H9 (cell line): Measurements from ENCODE around the gene FAM110A. TPM values are rescaled to one million over a fixed set of nuclear protein-coding genes. Genes with fewer than 3 reads are reported as not detected.

Experiments used
- DNase-seq: peaks from one replicate; pipeline ENCODE4 v3.0.0-alpha.2; 2017
- H2AFZ ChIP-seq: one replicate; pipeline ENCODE4 v1.6.1; 2013; ENCODE audit warnings: mild to moderate bottlenecking, low read length, control low read depth, moderate library complexity
- H2AK5ac ChIP-seq: 2 replicates; pipeline ENCODE4 v1.6.1; 2013; ENCODE audit warnings: low read length, control low read depth, mixed read lengths; ENCODE audit not compliant: insufficient read length
- H2BK120ac ChIP-seq: one replicate; pipeline ENCODE4 v1.6.1; 2013; ENCODE audit warnings: low read depth, mild to moderate bottlenecking, low read length, control low read depth, inconsistent platforms; ENCODE audit not compliant: poor library complexity, severe bottlenecking
- H2BK12ac ChIP-seq: 2 replicates; pipeline ENCODE4 v1.6.1; 2013; ENCODE audit warnings: low read length, control low read depth, mixed read lengths, low read depth; ENCODE audit not compliant: insufficient read length
- H2BK15ac ChIP-seq: 2 replicates; pipeline ENCODE4 v1.6.1; 2013; ENCODE audit warnings: low read depth, low read length, control low read depth
- H2BK20ac ChIP-seq: one replicate; pipeline ENCODE4 v1.6.1; 2013; ENCODE audit warnings: low read depth, mild to moderate bottlenecking, low read length, control low read depth, inconsistent platforms; ENCODE audit not compliant: poor library complexity, severe bottlenecking
- H2BK5ac ChIP-seq: 2 replicates; pipeline ENCODE4 v1.6.1; 2013; ENCODE audit warnings: low read length, control low read depth, mixed read lengths; ENCODE audit not compliant: insufficient read length
- H3K14ac ChIP-seq: 2 replicates; pipeline ENCODE4 v1.6.1; 2013; ENCODE audit warnings: low read length, control low read depth; ENCODE audit not compliant: insufficient read depth
- H3K18ac ChIP-seq: 2 replicates; pipeline ENCODE4 v1.6.1; 2013; ENCODE audit warnings: low read depth, mild to moderate bottlenecking, mixed read lengths, low read length, control low read depth; ENCODE audit not compliant: insufficient read length
- H3K23ac ChIP-seq: 2 replicates; pipeline ENCODE4 v1.6.1; 2013; ENCODE audit warnings: low read length, control low read depth, mixed read lengths, low read depth; ENCODE audit not compliant: insufficient read length
- H3K23me2 ChIP-seq: 2 replicates; pipeline ENCODE4 v1.6.1; 2013; ENCODE audit warnings: low read depth, mild to moderate bottlenecking, mixed read lengths, low read length, control low read depth; ENCODE audit not compliant: insufficient read length, poor library complexity, severe bottlenecking
- H3K27ac ChIP-seq: 2 replicates; pipeline ENCODE4 v1.5.1; 2013; ENCODE audit warnings: low read length, control low read depth, mixed read lengths, low read depth; ENCODE audit not compliant: insufficient read length
- H3K27me3 ChIP-seq: 2 replicates; pipeline ENCODE4 v1.6.1; 2013; ENCODE audit warnings: low read length, control low read depth, inconsistent platforms; ENCODE audit not compliant: insufficient read depth
- H3K4ac ChIP-seq: 2 replicates; pipeline ENCODE4 v1.6.1; 2013; ENCODE audit warnings: low read depth, mild to moderate bottlenecking, control low read depth, inconsistent platforms, low read length, moderate library complexity
- H3K4me1 ChIP-seq: 2 replicates; pipeline ENCODE4 v1.6.1; 2013; ENCODE audit warnings: low read length, control low read depth, inconsistent platforms; ENCODE audit not compliant: insufficient read depth
- H3K4me2 ChIP-seq: 2 replicates; pipeline ENCODE4 v1.6.1; 2013; ENCODE audit warnings: low read length, control low read depth, mixed read lengths; ENCODE audit not compliant: insufficient read length, insufficient read depth
- H3K56ac ChIP-seq: 2 replicates; pipeline ENCODE4 v1.6.1; 2013; ENCODE audit warnings: low read depth, mild to moderate bottlenecking, mixed read lengths, low read length, control low read depth; ENCODE audit not compliant: insufficient read length
- H3K79me1 ChIP-seq: 2 replicates; pipeline ENCODE4 v1.6.1; 2013; ENCODE audit warnings: low read depth, mild to moderate bottlenecking, moderate library complexity, low read length, control low read depth, inconsistent platforms; ENCODE audit not compliant: insufficient read depth, poor library complexity, severe bottlenecking
- H3K79me2 ChIP-seq: 2 replicates; pipeline ENCODE4 v1.6.1; 2013; ENCODE audit warnings: low read length, control low read depth, inconsistent platforms; ENCODE audit not compliant: insufficient read depth
- H3K9ac ChIP-seq: 2 replicates; pipeline ENCODE4 v1.6.1; 2013; ENCODE audit warnings: low read length, control low read depth, mixed read lengths; ENCODE audit not compliant: insufficient read length; ENCODE audit errors: extremely low read depth
- H3K9me3 ChIP-seq: one replicate; pipeline ENCODE4 v1.6.1; 2013; ENCODE audit warnings: low read depth, low read length, inconsistent platforms; ENCODE audit not compliant: control insufficient read depth
- H3T11ph ChIP-seq: one replicate; pipeline ENCODE4 v1.6.1; 2013; ENCODE audit warnings: mild to moderate bottlenecking, low read length, control low read depth, inconsistent platforms
- H4K20me1 ChIP-seq: one replicate; pipeline ENCODE4 v1.6.1; 2013; ENCODE audit not compliant: control insufficient read depth, insufficient read length, insufficient read depth
- H4K5ac ChIP-seq: 2 replicates; pipeline ENCODE4 v1.6.1; 2013; ENCODE audit warnings: low read depth, mild to moderate bottlenecking, mixed read lengths, low read length, control low read depth; ENCODE audit not compliant: insufficient read length
- H4K8ac ChIP-seq: replicated peaks from 2 replicates; pipeline ENCODE4 v1.6.1; 2013; ENCODE audit warnings: low read length, control low read depth, mixed read lengths, low read depth; ENCODE audit not compliant: insufficient read length
- H4K91ac ChIP-seq: 2 replicates; pipeline ENCODE4 v1.6.1; 2013; ENCODE audit warnings: low read depth, mild to moderate bottlenecking, moderate library complexity, mixed read lengths, low read length, control low read depth; ENCODE audit not compliant: insufficient read length
- H3K27ac Mint-ChIP-seq, 3 experiments: 2 replicates in 2 of 3; 3 replicates in 1 of 3; pipeline ENCODE4 v1.8.0; 2020 to 2021; ENCODE audit warnings: mixed read lengths in 3 of 3, mild to moderate bottlenecking in 1 of 3, moderate library complexity in 1 of 3
- H3K27me3 Mint-ChIP-seq: 2 replicates; pipeline ENCODE4 v1.8.0; 2021; ENCODE audit warnings: low read depth, mild to moderate bottlenecking, moderate library complexity, mixed read lengths
- H3K36me3 Mint-ChIP-seq, 3 experiments: 2 replicates in 2 of 3; 3 replicates in 1 of 3; pipeline ENCODE4 v1.8.0; 2020 to 2021; ENCODE audit warnings: low read depth in 3 of 3, mixed read lengths in 3 of 3; ENCODE audit not compliant: insufficient read depth in 1 of 3
- H3K4me1 Mint-ChIP-seq, 2 experiments: 2 replicates each; pipeline ENCODE4 v1.8.0; 2020; ENCODE audit warnings: mixed read lengths in 2 of 2
- H3K4me3 Mint-ChIP-seq, 2 experiments: 2 replicates in 1 of 2; 3 replicates in 1 of 2; pipeline ENCODE4 v1.8.0; 2020 to 2021; ENCODE audit warnings: mild to moderate bottlenecking in 2 of 2, mixed read lengths in 2 of 2, moderate library complexity in 1 of 2
- H3K9me3 Mint-ChIP-seq, 2 experiments: 2 replicates in 1 of 2; 3 replicates in 1 of 2; pipeline ENCODE4 v1.8.0; 2020; ENCODE audit warnings: mild to moderate bottlenecking in 2 of 2, mixed read lengths in 2 of 2, moderate library complexity in 1 of 2
- CTCF ChIP-seq: fragments of 200-600 bp; sonication (generic); conservative IDR thresholded peaks from 3 replicates; pipeline ENCODE4 v1.8.0; 2021; ENCODE audit warnings: antibody characterized with exemption, mild to moderate bottlenecking
- WGBS: extraction: QIAGEN DNeasy Blood & Tissue Kit; methylation state at CpG from one replicate; pipeline ENCODE4 v1.1.7; 2013; ENCODE audit warnings: missing lambda C conversion rate, low lambda C conversion rate, mixed read lengths; ENCODE audit not compliant: insufficient read length; ENCODE audit errors: extremely low coverage; 5-methylcytosine and 5-hydroxymethylcytosine counted together
- total RNA-seq: library from RNA; stranded (reverse); gene quantifications from 2 replicates; pipeline ENCODE4 v1.2.1, GENCODE V29; 2021

FAM110A gene
- total RNA-seq, 1 experiment from 2014 or later: 10.3 TPM

- no peak overlapping the region for H3T11ph ChIP-seq
- H2BK15ac ChIP-seq: no peak overlapping the region
- Mint-ChIP-seq H3K27ac (no peak overlapping the region), H3K36me3 (no peaks in the 10 kb centered on the region; a peak in 1 of 7 replicates), H3K4me3 (no peak overlapping the region), H3K27me3 (peaks cover 14% of the 10 kb centered on the region), H3K4me1 (peaks cover 15 to 16% of the 10 kb centered on the region in 2 experiments), H3K9me3 (no peaks in the 10 kb centered on the region; a peak in 1 of 5 replicates)
- H3K56ac ChIP-seq: no peak overlapping the region
- no peak overlapping the region for H2BK12ac ChIP-seq
- no peak overlapping the region for H3K18ac ChIP-seq
- H4K20me1 ChIP-seq: no peaks in the 10 kb centered on the region
- no peak for DNase-seq
- peaks cover 4% of the 10 kb centered on the region; the same call in 1 of the 2 replicates for H3K27me3 ChIP-seq
- H3K79me2 ChIP-seq: no peaks in the 10 kb centered on the region
- H2AK5ac ChIP-seq: no peak overlapping the region
- no peak overlapping the region for H3K4ac ChIP-seq
- H3K23me2 ChIP-seq: peaks cover 7% of the 10 kb centered on the region
- no peak overlapping the region for H4K8ac ChIP-seq
- WGBS: no CpG with 5 or more reads among the region's 3 CpGs
- H3K79me1 ChIP-seq: no peaks in the 10 kb centered on the region
- no peak overlapping the region for H2BK120ac ChIP-seq
- H4K91ac ChIP-seq: no peak overlapping the region
- H3K4me1 ChIP-seq: no peaks in the 10 kb centered on the region
- no peak overlapping the region for H3K9ac ChIP-seq
- H3K4me2 ChIP-seq: no peak overlapping the region
- H2AFZ ChIP-seq: no peak overlapping the region
- H2BK20ac ChIP-seq: no peak overlapping the region
- no peak overlapping the region for H4K5ac ChIP-seq
- no peak overlapping the region for H3K27ac ChIP-seq
- H2BK5ac ChIP-seq: no peak overlapping the region
- H3K23ac ChIP-seq: no peak overlapping the region
- TF ChIP-seq CTCF: no peak
- no peaks in the 10 kb centered on the region for H3K9me3 ChIP-seq
- no peak overlapping the region for H3K14ac ChIP-seq
Observed at GRCh38 chr20:831956-832355, 1.6 kb upstream of the FAM110A start.
